Urothelium cell line (cell line): ENCODE data around the gene PPP1R8.
"Not testable (repeated sequence)": the region's sequence is repeated elsewhere in the genome, so short reads cannot be mapped to it uniquely, and the experiment has no call there.

ENCODE experiments used
- DNase-seq: peaks from one replicate; pipeline ENCODE4 v3.0.0; 2011; ENCODE audit warnings: low spot score, mixed read lengths
- FAIRE-seq: peaks from 2 replicates; lab custom pipeline; 2011; peaks lifted over from hg19 to GRCh38; lab: Jason Lieb, UNC

PPP1R8 gene

GRCh38 chr1:27830621-27831440 lies at the start of gene PPP1R8:
TSS of gene PPP1R8 (plus strand) at chr1:27830782. CDS start at chr1:27830836, 54 bp downstream.
- no peak for FAIRE-seq
- peak; percentile 96 for DNase-seq

GRCh38 chr1:27782950-27783349 lies 47.6 kb upstream of the PPP1R8 start:
- FAIRE-seq (no peak), DNase-seq (no peak)

GRCh38 chr1:27784700-27785099 lies 45.9 kb upstream of the PPP1R8 start:
- FAIRE-seq (no peak), DNase-seq (no peak)

- FAIRE-seq (no peak), DNase-seq (no peak)
Measured at GRCh38 chr1:27785781-27786455, 44.7 kb upstream of the PPP1R8 start.

DNA sequence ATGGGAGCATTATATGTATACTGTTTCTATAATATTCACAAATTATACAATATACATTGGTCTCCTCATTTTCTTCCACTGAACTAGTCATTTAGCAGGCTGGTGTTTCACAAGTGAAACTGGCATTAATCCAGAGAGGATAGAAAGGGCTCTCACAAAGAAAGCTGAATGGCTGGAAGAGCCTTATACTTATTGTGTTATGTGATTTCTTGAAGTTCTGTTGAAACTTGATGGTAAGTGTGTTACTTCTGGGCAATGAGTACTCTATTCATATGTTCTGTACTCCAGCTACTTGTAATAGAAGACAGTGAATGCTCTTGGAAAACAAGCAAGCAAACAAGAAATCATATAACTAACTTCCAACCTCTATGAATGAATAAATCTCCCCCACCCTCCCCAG lies 42.7 kb upstream of the PPP1R8 start:
- DNase-seq (no peak), FAIRE-seq (no peak)

DNA sequence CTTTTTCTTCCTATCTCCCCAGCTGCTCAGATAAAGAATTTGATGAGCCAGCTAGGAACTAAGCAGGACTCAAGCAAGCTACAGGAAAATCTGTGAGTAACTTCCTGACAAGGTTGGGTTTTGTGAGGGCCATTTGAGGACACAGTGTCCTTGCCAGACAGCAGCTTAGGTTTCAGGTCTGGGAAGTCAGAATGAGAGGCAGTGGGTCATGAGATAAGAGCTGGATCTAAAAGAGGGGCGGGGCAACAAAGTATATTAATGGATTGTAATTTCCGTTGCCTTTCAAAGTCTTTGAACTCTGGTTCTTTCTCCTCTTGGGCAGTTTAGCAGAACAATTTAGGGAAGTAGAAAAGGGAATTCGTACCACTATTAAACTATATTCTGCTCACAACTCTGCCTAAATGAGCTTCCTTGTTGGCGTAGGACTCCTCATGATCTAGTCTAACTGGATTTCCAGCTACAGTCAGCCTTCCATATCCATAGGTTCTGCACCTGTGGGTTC lies 41.0 kb upstream of the PPP1R8 start:
- no peak for DNase-seq
- FAIRE-seq, result no peak

DNA sequence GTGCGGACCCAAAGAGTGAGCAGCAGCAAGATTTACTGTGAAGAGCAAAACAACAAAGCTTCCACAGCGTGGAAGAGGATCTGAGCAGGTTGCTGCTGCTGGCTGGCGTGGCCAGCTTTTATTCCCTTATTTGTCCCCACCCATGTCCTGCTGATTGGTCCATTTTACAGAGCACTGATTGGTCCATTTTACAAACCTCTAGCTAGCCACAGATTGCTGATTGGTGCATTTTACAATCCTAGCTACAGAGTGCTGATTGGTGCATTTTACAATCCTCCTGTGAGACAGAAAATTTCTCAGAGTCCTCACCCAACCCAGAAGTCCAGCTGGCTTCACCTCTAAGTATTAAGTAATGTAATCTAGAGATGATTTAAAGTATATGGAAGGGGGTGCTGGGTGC lies 40.3 kb upstream of the PPP1R8 start:
- FAIRE-seq, DNase-seq: not testable (repeated sequence)

GRCh38 chr1:27795601-27796000 lies 35.0 kb upstream of the PPP1R8 start:
- no peak for FAIRE-seq
- DNase-seq, result no peak

DNA sequence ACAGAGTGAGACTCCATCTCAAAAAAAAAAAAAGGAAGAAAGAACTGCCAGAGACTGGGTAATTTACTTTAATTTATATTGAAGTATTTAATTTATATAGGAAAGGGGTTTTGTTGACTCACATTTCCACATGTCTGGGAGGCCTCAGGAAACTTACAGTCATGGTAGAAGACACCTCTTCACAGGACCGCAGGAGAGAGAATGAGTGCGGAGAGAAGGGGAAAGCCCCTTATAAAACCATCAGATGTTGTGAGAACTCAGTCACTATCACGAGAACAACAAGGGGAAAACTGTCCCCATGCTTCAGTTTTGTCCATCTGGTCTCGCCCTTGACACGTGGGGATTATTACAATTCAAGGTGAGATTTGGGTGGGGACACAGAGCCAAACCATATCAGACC lies 25.8 kb upstream of the PPP1R8 start:
- no peak for DNase-seq
- FAIRE-seq, result no peak

GRCh38 chr1:27806758-27807157 lies 23.8 kb upstream of the PPP1R8 start:
- no peak for FAIRE-seq
- no peak for DNase-seq

GRCh38 chr1:27807385-27807784 lies 23.2 kb upstream of the PPP1R8 start:
- FAIRE-seq, result no peak

DNA sequence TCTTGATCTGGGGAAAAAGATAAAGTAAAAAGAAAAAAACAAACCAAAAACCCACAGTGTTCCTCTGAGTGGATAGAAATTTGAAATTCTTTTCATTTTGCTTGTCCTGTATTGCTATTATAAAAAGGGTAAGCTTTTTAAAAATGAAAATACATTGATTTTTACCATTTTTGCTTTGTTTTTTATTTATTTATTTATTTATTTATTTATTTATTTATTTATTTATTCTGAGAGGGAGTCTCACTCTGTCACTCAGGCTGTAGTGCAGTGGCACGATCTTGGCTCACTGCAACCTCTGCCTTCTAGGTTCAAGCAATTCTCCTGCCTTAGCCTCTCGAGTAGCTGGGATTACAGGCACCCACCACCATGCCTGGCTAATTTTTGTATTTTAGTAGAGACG lies 22.5 kb upstream of the PPP1R8 start:
- FAIRE-seq, DNase-seq: not testable (repeated sequence)

More at GRCh38 chr1:27807385-27807784, 23.2 kb upstream of the PPP1R8 start:
- DNase-seq, result no peak

DNA sequence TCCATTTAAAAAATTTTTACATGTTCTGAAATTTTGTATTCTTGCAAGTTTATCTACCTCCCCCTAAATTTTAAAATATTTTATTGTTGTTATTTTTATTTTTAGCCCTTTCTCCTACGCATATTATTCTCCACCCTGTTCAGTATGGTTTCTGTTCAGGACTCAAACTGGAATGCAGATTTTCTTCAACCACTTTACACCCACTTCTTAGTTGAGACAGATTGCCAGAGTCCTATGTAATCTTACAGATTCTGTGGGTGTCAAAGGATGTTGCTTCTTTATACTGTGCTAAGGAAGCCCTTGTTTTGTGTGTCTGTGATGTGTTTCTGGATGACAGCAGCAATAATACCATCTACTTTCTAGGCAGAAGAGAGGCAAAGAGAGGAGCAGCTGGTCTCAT lies 20.7 kb upstream of the PPP1R8 start:
- FAIRE-seq (no peak), DNase-seq (no peak)

- no peak for FAIRE-seq
- no peak for DNase-seq
Measured at GRCh38 chr1:27811741-27812500, 18.7 kb upstream of the PPP1R8 start.

DNA sequence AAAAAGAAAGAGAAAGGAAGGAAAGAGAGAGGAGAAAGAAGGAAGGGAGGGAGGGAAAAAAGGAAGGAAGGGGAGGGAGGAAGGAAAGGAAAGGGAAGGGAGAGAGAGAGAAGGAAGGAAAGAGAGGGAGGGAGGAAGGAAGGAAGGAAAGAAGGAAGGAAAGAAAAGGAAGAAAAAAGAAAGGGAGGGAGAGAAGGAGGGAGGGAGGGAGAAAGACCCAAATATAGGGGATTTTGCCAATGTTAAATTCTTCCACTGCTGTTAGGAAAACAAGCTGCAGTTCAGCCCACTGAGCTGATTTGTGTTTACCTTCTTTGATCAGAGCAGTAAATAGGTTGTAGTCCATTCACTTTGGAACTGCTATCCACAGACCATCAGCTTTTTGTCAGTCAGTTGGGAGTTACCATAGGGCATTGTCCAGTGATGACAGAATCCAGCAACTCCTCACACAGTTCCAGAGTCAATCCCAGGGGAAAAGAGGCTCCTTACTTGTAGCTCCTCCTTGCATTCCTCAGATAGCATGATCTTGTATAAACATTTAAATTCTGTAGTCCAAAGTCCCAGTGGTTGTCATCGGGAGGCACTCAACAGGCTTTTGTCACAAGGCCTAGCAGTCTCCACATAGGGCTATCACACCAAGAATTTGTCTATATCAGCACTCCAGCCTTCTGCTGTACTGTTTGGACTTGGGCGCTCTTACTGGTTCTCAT lies 13.5 kb upstream of the PPP1R8 start:
- no peak for DNase-seq
- FAIRE-seq, result no peak

DNA sequence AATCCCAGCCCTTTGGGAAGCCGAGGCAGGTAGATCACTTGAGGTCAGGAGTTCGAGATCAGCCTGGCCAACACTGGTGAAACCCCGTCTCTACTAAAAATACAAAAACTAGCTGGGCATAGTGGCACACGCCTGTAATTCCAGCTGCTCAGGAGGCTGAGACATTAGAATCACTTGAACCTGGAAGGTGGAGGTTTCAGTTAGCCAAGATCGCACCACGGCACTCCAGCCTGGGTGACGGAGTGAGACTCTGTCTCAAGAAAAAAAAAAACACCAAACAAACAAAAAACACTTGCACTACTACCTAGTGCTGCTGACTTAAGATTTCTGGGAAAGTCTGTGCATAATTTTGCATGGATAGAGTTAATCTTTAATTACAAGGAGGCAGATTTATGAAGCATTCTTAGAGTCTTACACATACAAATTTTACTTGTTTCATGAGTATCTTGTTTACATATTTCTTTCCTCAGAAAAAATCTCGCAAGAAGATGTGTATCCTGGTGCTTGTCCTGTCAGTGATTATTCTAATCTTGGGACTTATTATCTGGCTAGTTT lies 8.7 kb upstream of the PPP1R8 start:
- FAIRE-seq, result no peak

DNA sequence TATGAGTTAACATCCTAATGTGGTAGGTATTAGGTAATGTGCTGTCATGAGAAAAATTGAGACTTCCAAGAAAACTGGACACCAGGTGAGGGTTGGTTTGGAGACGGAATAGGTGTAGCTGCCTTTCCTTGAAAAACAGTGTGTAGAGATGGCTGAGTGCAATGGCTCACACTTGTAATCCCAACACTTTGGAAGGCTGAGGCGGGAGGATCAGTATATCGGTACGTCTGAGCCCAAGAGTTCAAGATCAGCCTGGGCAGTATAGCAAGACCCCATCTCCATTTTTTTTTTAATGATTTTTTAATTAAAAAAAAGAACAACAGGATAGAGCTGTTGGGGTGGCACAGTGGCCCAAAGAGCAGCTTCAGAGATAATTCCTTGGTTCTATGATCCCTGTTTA lies 6.8 kb upstream of the PPP1R8 start:
- DNase-seq, result no peak

More for the DNA sequence above, 8.7 kb upstream of the PPP1R8 start:
- no peak for DNase-seq

DNA sequence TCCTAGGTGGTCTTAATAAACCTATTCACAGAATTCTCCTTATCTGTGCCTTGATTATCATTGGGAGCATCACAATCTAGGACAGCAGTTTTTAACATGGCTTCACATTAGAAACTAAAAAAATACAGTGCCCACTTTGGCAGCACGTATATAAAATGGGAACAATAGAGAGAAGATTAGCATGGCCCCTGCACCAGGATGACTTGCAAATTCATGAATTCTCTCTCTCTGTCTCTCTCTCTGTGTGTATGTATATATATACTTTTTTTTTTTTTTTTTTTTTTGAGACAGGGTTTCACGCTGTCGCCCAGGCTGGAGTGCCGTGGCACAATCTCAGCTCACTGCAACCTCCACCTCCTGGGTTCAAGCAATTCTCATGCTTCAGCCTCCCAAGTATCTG lies 6.2 kb upstream of the PPP1R8 start:
- no peak for FAIRE-seq

More for the DNA sequence above, 6.8 kb upstream of the PPP1R8 start:
- no peak for FAIRE-seq

DNA sequence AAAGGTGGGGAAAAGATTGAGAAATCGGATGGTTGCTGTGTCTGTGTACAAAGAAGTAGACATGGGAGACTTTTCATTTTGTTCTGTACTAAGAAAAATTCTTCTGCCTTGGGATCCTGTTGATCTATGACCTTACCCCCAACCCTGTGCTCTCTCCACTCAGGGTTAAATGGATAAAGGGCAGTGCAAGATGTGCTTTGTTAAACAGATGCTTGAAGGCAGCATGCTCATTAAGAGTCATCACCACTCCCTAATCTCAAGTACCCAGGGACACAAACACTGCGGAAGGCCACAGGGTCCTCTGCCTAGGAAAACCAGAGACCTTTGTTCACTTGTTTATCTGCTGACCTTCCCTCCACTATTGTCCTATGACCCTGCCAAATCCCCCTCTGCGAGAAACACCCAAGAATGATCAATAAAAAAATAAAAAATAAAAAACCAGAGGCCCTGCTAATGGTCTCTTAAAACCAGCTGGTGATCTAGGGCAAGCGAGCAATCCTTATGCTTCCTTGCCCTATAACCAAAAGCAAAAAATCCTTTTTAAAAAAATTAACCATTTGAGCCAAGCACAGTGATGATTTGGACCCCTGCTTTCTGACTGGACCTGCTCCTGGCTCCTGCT lies 1.1 kb upstream of the PPP1R8 start:
- DNase-seq, FAIRE-seq: not testable (repeated sequence)

More for the DNA sequence above, 6.2 kb upstream of the PPP1R8 start:
- no peak for DNase-seq
